HG02642 (cell line): Measurements from ENCODE around the gene TUB.

Experiments
- ATAC-seq: cut with Tn5 transposase; IDR thresholded peaks from one replicate; pipeline ENCODE4 v1.9.1; 2021; ENCODE audit warnings: mild to moderate bottlenecking; ENCODE audit not compliant: unreplicated experiment, poor library complexity

Gene TUB

DNA sequence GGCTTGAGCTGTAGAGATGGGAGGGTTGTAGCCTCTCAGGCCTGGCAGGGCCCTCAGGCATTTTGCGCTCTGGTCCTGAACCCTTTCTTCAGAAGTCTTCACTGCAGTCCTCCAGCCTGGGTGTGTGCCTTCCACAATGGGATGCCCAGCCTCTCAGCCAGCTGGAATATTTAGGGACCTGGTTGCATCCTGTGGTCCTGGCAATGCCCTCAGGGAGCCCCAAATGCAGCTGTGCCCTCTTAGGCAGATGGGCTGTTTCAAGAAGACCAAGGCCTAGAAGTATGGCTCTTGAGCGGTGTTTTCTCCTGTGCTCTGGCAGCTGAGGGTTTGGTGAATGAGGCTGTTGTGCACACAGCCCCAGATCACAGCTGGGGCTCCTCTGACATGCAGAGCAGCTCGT is 6.7 kb downstream of the TUB start:
- no peak for ATAC-seq

DNA sequence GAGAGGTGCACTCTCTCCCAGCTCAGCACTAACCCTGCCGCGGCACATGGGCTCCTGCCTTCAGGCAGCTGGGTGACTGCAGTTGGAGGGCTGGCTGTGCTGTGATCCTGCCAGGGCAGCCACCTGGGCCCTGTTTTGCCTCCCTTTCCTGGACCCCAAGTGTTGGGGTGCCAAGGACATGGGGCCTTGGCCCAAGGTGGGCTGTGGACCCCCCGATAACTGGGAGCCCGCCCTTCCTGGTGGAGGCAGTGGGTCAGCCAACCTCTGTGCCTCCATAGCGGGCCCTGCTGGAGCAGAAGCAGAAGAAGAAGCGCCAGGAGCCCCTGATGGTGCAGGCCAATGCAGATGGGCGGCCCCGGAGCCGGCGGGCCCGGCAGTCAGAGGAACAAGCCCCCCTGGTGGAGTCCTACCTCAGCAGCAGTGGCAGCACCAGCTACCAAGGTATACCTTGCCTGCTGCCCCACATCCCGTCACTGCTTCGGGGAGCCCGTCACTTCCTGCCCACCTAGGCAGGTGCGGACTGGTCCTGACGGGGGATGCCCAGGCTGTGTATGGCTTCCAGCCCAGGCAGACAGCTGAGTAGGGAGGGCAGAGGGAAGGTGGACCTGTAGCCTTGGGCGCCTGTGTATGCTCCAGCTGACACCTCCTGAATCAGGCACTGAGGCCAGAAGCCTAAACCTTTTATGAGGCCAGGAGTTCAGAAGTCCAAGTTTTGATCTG is 8.9 kb downstream of the TUB start:
- no peak for ATAC-seq

DNA sequence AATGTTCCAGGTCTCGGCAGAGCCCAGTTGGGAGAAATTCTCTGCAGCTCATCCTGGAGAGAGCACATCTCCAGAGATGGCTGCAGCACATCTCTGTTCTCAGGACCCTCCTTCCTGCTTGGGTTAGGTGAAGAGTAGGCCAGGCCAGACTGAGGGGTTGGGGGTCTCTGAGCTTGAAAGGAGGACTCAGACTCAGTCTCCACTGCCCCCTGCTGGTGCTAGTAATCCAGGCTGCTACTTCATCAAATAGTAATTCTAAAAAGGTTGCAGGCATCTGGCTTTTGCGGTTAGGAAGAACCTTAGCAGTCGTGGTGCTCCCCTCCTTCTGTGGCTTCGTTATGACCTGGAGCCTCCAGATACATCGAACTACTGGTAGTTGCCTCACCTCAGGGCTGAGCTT is 9.7 kb downstream of the TUB start:
- no peak for ATAC-seq

DNA sequence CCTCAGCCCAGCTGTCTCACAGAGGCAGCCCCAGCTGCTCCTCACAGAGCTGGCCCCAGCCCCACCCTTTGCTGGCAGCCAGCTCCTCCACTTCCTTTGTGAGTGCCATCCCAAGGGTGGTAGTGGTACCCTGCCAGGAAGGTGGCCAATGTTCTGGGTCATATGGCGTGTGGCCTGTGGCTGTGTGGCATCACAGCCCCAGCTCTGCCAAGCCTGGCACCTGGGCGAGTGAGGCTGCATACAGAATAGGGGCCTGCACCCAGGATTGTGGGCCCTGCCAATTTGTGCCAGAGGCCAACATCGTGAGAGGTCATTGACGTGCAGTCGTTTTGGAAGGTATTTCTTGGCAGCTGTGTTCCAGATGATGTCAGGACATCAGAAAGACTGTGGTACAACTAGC is 10.7 kb downstream of the TUB start:
- ATAC-seq: no peak

DNA sequence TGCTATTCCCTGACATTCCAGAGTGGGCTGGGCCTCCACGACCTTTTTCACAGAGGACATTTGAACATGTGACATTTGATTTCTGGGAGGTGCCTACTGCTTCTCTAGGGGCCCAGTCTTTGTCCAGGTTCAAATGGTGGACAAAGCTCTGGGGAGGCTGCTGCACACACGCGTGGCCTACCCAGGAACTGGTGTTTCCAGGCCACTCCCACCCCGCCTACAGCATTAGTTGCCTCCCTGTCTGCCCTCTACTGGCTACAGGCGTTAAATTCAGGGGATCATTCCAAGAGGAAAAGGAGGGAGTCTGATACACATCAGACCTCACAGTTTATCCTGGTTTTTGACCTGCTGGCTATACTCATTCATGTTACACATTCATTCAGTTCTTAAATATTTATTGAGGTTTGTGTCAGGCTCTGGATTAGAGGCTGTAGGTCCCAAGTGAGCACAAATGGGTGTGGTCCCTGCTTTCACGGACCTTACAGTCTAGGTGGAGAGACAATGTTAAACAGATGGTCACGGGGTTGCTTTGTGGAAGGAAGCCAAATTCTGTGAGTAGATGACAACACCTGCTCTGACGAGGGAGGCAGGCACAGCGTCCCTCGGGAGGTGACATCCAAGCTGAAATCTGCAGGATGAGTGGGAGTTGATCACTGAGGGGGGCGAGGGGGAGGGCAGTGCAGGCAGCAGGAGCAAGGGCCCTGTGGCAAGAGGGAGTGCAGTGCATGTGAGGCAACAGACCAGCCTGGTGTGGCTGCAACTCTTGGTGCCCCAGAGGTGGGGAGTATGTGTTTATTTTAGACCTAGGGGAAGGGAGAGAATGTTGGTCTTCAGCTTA is 11.8 kb downstream of the TUB start:
- ATAC-seq: peak; percentile 79

DNA sequence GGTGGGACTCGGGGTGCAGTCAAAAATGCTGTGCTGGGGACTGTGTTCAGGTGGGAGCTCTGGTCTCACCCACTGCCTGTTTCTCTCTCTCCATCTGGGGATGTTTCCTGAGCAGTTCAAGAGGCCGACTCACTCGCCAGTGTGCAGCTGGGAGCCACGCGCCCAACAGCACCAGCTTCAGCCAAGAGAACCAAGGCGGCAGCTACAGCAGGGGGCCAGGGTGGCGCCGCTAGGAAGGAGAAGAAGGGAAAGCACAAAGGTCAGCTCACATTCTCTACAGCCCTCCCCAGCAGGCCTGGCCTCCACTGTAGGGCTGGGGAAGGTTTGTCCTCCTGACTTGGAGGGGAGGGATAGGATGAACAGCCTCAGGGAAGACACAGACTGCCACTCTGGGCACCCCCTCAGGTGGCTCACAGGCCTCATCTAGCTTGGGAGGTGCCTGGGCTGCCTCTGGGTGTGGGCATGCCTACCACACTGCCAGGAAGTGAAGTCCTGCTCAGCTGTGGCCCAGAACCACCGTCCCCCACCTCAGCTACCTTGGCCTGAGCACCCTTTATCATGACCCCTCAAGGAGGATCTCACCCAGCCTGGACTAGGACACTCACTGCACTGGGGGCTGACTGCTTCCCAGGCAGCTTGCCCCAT is 13.0 kb downstream of the TUB start:
- ATAC-seq: no peak

DNA sequence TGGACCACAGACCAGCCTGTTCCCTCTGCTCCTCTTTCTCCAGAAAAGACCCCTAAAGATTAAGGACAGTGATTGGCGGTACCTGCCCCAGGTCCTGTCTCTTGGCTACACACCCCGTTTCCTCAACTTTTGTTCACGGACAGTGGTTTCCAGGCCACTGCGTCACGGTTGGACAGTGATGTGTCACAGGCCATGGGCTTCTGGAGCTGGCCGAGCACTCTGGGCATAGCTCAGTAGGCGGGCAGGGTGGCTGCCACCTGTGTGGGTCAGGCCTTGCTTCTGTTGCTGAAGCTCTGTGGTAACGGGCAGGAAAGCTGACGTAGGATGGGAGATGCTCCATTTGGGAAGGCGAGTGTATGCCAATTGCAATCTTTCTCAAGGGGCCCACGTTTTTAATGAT is 13.6 kb downstream of the TUB start:
- ATAC-seq: no peak

DNA sequence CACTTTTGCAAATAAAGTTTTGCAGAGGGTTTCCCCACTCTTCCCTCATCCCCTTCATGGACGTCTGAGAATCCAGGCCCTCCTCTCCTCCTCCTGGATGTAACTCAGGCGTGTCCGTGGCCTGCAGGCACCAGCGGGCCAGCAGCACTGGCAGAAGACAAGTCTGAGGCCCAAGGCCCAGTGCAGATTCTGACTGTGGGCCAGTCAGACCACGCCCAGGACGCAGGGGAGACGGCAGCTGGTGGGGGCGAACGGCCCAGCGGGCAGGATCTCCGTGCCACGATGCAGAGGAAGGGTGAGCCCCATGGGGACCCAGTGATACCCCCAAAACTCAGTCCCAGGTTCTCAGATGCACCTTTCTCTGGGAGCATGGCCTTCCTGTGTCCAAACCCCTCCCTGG is 14.4 kb downstream of the TUB start:
- no peak for ATAC-seq

DNA sequence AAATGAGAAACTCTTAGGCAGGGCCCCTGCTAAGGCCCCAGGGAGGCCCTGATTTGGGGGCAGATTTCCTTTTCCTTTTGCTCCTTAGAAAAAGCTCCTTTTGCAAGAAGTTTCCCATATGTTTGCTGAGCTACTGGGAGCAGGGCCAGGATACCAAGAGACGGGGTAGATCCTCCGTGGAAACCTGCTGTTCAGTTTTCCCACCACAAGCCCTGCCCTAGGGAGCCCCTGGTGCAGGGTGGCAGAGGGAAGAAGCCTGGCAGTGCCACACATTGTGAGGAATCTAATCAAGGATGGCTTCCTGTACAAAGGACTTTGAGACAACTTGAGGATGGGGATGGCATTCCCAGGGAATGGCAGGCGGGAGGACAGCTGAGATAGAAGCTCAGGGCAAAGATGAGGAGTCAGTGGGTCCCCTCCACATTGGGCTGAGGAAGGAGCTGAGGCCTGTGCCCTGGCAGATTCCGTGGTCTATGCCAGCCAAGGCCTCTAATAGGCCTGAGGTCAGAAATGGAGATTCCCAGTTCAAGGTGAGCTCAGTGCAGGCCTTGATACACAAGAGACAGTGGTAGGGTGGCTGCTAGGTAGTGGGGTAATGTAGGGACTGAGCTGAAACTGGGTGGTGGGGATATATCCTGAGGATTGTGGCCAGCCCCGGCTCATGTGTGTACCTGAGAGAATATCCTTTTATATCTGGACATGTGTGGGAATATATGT is 15.0 kb downstream of the TUB start:
- no peak for ATAC-seq

DNA sequence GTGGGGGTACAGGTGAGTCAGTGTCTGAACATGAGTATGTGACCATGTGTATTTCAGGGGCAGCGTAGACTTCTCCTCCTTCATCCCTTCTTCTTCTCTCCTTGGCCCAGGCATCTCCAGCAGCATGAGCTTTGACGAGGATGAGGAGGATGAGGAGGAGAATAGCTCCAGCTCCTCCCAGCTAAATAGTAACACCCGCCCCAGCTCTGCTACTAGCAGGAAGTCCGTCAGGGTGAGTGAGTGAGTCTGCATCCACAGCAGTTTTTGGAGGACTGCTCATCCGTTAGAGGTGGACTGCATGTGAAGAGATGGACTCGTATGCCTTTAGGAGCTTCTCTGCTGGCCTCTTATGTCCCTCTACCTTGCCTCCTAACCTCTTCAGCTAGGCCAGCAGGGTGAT is 15.6 kb downstream of the TUB start:
- no peak for ATAC-seq

DNA sequence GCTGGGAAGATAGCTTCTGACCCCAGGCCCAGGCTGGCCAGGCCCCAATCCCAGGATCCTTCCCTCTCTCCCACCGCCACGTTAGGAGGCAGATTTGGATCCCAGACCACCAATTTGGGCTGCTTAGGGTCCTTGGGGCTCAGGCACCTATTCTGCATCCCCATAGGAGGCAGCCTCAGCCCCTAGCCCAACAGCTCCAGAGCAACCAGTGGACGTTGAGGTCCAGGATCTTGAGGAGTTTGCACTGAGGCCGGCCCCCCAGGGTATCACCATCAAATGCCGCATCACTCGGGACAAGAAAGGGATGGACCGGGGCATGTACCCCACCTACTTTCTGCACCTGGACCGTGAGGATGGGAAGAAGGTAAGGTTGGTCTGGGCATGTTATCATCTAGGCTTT is 16.1 kb downstream of the TUB start:
- no peak for ATAC-seq

DNA sequence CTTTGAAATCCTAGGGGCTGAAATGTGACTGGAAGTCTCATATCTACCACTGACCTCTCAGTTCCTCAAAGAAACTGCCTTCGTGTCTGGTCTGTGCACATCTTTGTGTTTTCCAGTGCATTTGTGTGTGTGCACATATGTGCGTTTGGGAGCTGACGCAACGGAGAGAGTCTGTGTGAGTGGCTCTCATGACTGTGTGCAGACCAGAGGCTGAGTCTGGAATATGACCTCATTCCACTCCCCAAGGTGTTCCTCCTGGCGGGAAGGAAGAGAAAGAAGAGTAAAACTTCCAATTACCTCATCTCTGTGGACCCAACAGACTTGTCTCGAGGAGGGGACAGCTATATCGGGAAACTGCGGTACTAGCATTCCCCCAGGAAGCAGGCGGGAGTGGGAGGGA is 16.5 kb downstream of the TUB start:
- ATAC-seq: no peak

DNA sequence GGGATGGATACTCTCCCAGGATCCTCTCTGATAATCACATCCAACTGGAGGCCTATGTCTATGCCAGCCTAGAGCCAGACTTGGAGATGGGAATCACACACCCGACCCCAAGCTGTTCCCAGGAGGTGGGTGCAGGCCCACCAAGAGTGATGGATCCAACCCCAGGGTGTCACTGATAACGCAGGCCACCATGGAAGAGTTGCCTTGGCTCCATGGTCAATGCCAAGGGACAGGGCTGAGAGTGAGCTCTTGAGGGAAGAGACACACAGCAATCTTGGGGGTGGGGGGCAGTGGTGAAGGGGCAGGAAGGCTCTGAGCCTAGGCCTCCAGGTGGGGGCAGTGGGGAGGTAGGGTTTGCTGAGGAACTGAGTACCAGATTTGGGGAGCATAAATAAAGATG is 16.9 kb downstream of the TUB start:
- ATAC-seq: no peak

DNA sequence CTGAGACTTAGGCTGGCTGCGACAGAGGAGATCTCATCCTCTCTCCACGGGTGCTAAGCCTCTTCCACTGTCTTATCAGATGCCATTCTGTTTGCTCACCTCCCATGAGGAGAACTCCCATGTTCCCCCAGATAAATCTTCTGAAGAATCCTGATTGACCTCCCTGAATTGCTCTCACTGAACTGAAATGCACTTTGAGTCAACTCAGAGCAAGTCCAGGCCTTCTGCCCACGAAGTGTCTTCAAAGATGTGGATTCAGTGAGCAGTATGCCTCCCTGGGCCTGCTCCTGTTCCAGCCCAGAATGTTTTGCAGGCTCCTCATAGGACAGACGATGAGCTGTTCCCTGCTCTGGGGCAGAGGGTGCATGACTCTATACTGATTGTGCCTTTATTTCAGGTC is 17.4 kb downstream of the TUB start:
- ATAC-seq: no peak

DNA sequence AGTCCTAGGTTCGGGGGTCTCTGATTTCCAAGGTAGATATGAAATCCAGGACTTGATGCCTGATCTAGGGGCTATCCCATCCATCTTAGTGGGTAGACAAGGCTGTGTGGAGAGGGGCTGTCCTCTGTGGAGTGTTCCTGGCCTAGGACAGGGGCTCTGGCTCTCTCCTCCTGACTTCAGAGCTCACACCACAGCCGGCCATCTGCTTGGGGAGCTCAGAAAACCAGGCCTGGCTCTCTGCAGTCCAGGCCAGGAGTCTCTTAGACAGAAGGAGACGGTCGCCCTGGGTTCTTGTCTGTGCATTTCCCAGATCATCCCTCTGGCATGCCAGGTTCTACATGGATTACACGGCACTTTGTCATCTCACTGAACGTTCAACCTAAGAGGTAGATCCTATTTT is 17.9 kb downstream of the TUB start:
- ATAC-seq: no peak

DNA sequence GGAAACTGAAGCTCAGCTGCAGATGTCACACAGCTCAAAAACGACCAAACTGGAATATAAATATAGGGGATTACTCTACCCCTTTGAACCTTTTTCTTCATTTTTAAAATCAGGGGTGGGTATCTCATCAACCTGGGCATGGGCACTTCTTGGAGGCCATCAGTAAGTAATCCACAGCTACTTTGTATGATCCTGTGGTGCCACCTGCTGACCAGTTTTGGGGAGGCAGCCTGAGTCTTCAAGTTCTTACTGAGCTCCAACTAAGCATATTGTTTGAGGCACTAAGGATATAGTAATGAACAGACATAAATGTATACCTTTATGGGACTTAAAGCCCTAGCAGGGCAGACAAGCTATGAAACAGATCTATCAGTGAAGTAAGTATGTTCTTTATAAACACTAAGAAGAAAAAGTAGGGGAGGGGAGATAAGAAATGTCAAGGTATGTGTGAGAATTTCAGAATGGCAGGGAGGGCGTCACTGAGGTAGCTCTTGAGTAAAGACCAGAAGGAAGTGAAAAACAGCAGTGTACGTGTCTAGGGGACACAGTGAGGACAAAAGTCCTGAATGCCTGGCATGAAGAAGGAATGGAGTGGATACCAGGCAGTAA is 18.4 kb downstream of the TUB start:
- ATAC-seq: peak; percentile 73

DNA sequence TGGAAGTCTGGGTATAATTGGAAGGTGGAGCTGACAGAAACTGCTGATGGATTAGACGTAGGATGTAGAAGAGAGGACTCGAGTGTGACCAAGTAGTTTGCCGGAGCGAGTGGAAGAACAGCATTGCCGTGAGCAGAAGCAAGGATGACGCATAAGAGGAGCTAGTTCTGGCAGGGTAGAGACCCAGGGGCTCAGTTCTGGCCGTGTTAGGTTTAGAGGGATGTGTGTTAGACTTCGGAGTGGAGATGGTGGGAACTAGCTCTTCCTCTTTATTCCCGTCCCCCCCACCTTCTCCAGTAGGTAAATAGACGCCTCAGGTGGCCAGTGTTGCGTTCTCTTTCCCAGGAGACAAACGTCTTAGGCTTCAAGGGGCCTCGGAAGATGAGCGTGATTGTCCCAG is 19.1 kb downstream of the TUB start:
- no peak for ATAC-seq

DNA sequence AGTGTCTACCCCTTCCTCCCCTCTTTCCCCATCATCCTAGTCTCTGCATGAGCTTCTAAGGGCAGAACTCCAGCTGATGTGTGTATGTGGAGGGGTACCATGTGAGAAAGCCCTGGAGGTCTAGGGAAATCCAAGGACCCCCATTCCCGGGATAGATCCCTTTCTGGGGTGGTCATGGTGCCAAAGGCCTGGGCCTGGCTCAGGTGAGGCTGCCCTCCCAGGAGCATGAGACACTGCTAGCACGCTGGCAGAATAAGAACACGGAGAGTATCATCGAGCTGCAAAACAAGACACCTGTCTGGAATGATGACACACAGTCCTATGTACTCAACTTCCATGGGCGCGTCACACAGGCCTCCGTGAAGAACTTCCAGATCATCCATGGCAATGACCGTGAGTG is 19.6 kb downstream of the TUB start:
- ATAC-seq: no peak

DNA sequence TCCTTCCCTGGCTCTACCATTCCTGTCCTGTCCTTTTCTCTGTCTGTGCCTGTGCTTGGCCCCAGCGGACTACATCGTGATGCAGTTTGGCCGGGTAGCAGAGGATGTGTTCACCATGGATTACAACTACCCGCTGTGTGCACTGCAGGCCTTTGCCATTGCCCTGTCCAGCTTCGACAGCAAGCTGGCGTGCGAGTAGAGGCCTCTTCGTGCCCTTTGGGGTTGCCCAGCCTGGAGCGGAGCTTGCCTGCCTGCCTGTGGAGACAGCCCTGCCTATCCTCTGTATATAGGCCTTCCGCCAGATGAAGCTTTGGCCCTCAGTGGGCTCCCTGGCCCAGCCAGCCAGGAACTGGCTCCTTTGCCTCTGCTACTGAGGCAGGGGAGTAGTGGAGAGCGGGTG is 20.4 kb downstream of the TUB start:
- ATAC-seq: no peak

DNA sequence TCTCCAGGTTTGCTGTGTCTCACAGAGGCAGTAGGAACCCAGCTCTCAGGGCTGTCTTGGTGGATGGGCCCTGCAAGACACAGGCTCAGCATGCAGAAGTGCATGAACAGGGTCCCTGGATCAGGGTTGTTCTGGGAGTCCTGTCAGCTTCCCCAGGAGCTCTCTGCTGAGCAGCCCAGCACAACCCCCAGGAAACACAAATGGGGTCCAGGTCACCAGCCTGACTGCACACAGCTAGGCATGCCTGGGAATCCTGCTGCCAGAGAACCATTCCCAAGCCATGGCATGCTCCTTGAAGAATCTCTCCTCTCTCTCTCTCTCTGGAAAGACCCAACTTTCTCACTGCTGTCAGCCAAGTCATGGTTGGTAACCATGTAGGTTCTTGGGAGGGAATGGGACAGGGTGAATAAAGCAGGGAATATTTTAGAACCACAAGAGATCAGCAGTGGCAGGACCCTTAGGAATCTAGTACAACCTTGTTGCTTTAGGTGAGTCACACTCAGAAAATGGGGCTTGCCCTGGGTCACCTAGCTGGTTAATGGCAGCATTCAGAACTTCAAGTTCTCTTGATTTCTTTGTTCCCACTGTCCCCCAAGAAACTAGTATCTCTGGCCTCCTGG is 21.4 kb downstream of the TUB start:
- no peak for ATAC-seq
